Measurements from ENCODE around the gene AP2M1. TPM values are rescaled to one million over a fixed set of nuclear protein-coding genes. Genes with fewer than 3 reads are reported as not detected.

AP2M1 gene
- 286 to 311 TPM (median 306 TPM) in 5 replicates for total RNA-seq (2022; extraction: Qiagen RNA extraction; ENCODE audit: low read depth)

DNA sequence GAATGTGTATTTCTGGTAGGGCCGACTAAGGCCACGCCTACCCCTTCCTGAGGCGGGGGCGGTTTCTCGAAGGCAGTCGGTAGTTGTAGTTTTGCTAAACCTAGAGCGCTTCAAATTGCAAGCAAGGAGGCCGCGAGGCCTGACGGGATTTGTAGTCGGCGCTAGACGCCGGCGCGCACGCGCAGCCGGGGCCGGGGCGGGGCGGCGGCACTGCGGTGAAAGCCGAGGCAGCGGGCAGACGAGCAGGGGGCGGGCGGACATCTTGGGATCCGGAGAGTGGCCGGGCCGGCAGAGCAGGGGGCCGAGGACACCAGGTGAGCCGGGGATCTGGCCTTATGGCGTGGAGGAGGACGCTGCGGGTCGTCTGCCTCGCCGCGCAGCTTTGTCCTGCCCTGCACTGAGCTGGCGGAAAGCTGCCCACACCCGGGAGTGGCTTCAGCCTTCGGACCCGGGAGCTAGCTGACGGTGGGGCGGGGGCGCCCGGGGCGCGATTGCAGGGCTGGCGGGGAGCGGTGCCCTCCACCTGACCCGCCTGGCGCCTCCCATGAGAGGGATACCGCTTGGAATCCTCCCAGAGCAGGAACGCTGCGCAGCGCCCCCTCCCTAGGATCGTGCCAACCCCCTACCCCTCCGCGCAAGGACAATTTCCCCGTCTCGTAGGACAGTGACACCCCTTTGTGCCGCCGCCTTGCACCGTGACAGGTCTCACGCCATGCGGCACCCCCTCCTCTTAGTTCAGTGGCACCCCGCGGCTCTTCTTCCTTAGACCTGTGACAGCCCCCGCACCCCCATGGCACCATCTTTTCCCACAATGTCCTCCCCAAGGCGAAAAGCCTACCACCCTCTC, at the start of gene AP2M1:
TSS of gene AP2M1 (plus strand) at position 210 of the 847 bp plus-strand sequence. CDS start 2,139 bp downstream, outside the sequence.

DNA sequence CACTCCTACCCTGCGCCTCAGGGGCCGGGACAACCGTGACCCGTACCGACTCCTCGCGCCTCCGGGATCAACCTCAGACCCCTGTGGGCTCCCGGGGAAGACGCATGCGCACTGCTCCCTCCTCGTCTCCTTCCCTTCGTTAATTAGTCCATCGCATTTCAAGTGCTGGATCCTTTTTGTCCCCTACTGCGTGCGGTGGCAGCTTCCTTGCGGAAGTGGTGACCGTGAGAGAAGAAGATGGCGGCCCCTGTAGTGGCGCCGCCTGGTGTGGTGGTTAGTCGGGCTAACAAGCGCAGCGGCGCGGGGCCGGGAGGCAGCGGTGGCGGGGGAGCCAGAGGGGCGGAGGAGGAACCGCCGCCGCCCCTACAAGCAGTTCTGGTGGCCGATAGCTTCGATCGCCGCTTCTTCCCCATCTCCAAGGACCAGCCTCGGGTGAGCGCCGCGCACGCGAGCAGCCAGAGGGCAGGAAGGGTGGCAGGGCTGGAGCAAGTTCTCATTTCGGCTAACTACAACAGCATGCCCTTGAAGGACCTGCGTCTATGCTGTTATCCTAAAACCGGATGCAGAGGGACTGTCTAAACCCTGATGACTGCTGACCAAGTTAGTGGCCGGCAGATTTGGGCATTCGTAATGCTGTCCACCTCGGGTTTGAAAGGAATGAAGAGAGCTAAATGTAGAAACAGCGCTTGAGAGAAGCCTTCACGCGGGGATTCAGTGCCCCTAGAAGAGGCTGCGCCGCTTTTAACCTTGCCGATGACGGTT, 39.3 kb upstream of the AP2M1 start, which contains the start of gene EIF2B5:
TSS of gene EIF2B5 (plus strand) at position 210 of the 762 bp plus-strand sequence. CDS start at position 238, 28 bp downstream.

DNA sequence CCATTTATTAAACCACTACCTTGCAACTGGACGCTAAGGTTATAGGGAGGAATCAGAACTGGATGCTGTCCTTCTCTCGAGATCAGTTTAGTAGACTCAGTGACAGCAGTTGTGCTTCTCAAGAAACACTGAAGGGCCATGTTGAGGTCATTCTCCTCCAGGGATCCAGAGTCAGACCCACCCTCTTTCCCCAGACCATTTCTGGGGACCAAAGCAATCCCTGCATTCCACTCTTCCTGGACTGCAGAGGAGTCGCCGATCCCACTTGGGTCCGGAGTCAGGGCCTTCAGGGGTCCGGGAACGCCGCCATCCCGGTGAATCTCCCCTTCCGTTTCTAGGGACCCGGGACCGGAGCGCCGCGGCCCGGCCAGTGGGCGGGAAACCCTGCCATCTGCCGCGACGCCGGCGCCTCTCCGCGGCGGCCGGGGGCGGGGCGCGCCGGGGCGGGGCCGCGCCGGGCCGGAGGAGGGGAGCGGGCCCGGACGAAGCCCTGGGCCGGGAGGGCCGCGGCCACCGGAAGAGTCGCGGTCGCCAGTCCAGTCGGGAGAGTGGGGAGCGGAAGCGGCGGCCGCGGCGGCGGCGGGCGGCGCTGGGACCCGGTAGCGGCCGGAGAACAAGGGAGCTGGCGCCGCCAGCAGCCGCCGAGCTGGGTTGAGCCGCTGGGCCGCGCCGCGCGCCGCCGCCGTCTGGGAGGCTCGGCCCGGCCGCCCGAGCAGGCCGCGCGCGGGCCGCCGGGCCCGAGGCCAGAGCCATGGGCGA, 19.6 kb upstream of the AP2M1 start, which contains the start of gene DVL3:
TSS of gene DVL3 (plus strand) at position 493 of the 759 bp plus-strand sequence. CDS start at position 752, 259 bp downstream.

DNA sequence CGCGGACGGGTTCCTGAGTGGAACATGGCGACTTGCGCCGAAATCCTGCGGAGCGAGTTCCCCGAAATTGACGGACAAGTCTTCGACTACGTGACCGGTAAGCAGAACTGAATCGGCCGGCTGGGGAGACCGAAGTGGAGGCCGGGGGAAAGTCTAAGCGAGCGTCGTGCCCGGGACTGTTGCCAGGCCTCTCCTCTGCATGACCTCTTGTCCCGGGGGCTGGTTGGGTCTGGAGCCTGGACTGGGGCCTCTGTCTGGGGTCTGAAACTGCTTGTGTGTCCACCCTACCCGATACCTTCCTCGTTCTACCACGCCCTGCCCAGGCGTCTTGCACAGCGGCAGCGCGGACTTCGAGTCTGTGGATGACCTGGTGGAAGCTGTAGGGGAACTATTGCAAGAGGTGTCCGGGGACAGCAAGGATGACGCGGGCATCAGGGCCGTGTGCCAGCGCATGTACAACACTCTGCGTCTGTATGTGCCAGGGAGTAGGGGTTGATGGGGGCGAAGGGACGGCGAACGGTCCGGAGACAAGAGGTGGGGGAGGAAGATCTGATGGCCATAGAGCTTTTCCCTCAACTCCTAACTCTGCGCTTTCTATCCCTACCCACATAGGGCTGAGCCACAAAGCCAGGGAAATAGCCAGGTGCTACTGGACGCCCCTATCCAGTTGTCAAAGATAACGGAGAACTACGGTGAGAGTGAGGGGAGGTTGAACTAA, 11.7 kb downstream of the AP2M1 start, which contains the start of gene ABCF3:
TSS of gene ABCF3 (plus strand) at position 16 of the 718 bp plus-strand sequence. CDS start at position 25, 9 bp downstream.

DNA sequence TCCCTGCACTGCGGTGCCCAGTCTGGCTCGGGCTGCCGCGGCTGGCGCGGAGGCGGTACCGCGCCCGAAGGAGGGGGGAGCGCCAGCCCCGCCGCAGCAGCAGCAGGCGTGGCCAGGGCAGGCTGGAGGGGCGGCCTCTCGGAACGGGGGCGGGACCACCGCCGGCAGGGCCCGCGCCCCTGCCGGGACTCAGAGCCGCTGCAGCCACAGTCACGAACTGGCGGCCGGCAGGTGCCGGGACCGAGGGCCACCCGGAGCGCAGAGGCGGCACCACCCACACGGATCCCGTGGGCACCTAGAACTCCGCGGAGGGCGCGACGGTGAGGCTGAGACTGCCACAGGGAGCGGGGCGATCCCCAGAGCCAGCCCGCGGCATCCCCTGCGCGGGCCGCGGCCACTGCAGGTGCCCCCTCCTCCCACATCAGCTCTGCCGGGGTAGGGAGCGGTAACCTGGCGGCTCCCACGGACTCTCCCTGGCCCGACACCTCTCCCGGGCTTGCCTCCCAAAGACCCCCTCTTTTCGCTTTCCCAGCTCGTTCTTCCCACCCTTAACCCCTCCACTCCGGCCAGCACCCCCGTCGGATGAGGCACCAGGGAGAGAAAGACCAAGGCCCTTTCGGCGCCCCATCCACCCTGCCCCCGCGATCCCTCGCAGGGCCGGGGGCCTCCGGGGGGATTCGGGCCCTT, 54.9 kb downstream of the AP2M1 start, which contains the start of gene VWA5B2:
TSS of gene VWA5B2 (plus strand) at position 192 of the 687 bp plus-strand sequence. CDS start 944 bp downstream, outside the sequence.

Other genes with a start within 250 kb of the AP2M1 start
- gene ABCC5, start 157.0 kb upstream of the AP2M1 start, total RNA-seq (2022; extraction: Qiagen RNA extraction; ENCODE audit: low read depth): 12.1 to 17.6 TPM (median 16.2 TPM) in 5 replicates
- not detected in 5 replicates for gene HTR3D, start 143.1 kb upstream of the AP2M1 start, total RNA-seq (2022; extraction: Qiagen RNA extraction; ENCODE audit: low read depth)
- gene HTR3C, start 121.8 kb upstream of the AP2M1 start, total RNA-seq (2022; extraction: Qiagen RNA extraction; ENCODE audit: low read depth): not detected in 5 replicates
- gene HTR3E, start 77.8 kb upstream of the AP2M1 start, total RNA-seq (2022; extraction: Qiagen RNA extraction; ENCODE audit: low read depth): not detected in 5 replicates
- 25.0 to 31.4 TPM (median 27.9 TPM) in 5 replicates for gene EIF2B5, start 39.5 kb upstream of the AP2M1 start, total RNA-seq (2022; extraction: Qiagen RNA extraction; ENCODE audit: low read depth)
- gene DVL3, start 19.5 kb upstream of the AP2M1 start, total RNA-seq (2022; extraction: Qiagen RNA extraction; ENCODE audit: low read depth): 17.8 to 25.7 TPM (median 24.7 TPM) in 5 replicates
- 29.7 to 34.8 TPM (median 32.7 TPM) in 5 replicates for gene ABCF3, start 11.3 kb downstream of the AP2M1 start, total RNA-seq (2022; extraction: Qiagen RNA extraction; ENCODE audit: low read depth)
- 0.33 to 0.62 TPM (median 0.52 TPM) in 5 replicates for gene VWA5B2, start 54.7 kb downstream of the AP2M1 start, total RNA-seq (2022; extraction: Qiagen RNA extraction; ENCODE audit: low read depth)
- 61.0 to 74.5 TPM (median 68.7 TPM) in 5 replicates for gene ALG3, start 74.1 kb downstream of the AP2M1 start, total RNA-seq (2022; extraction: Qiagen RNA extraction; ENCODE audit: low read depth)
- gene EEF1AKMT4, start 74.8 kb downstream of the AP2M1 start, total RNA-seq (2022; extraction: Qiagen RNA extraction; ENCODE audit: low read depth): 8.7 to 13.2 TPM (median 12.4 TPM) in 5 replicates
- gene CAMK2N2, start 86.7 kb downstream of the AP2M1 start, total RNA-seq (2022; extraction: Qiagen RNA extraction; ENCODE audit: low read depth): 0.80 to 1.7 TPM (median 1.4 TPM) in 5 replicates
- gene ECE2, start 101.2 kb downstream of the AP2M1 start, total RNA-seq (2022; extraction: Qiagen RNA extraction; ENCODE audit: low read depth): not detected in 5 replicates
- gene PSMD2, start 124.4 kb downstream of the AP2M1 start, total RNA-seq (2022; extraction: Qiagen RNA extraction; ENCODE audit: low read depth): 281 to 370 TPM (median 301 TPM) in 5 replicates
- 254 to 267 TPM (median 261 TPM) in 5 replicates for gene EIF4G1, start 139.8 kb downstream of the AP2M1 start, total RNA-seq (2022; extraction: Qiagen RNA extraction; ENCODE audit: low read depth)
- gene FAM131A, start 162.7 kb downstream of the AP2M1 start, total RNA-seq (2022; extraction: Qiagen RNA extraction; ENCODE audit: low read depth): 9.1 to 12.0 TPM (median 11.5 TPM) in 5 replicates
- gene CLCN2, start 186.8 kb downstream of the AP2M1 start, total RNA-seq (2022; extraction: Qiagen RNA extraction; ENCODE audit: low read depth): 4.8 to 6.6 TPM (median 5.9 TPM) in 5 replicates
- gene POLR2H, start 186.9 kb downstream of the AP2M1 start, total RNA-seq (2022; extraction: Qiagen RNA extraction; ENCODE audit: low read depth): 72.1 to 81.2 TPM (median 75.1 TPM) in 5 replicates
- gene THPO, start 203.4 kb downstream of the AP2M1 start, total RNA-seq (2022; extraction: Qiagen RNA extraction; ENCODE audit: low read depth): 0.07 TPM in 1 of 5 replicates, not detected in the others
- gene CHRD, start 205.2 kb downstream of the AP2M1 start, total RNA-seq (2022; extraction: Qiagen RNA extraction; ENCODE audit: low read depth): 0.20 to 0.65 TPM (median 0.34 TPM) in 5 replicates